ENCODE results near the gene ANKRD16. TPM values are rescaled to one million over a fixed set of nuclear protein-coding genes. Genes with fewer than 3 reads are reported as not detected.

ANKRD16 gene
- total RNA-seq, 1 experiment from 2014 or later: 12.2 TPM

- TF ChIP-seq SMAD4 (CRISPR knock-in tag; IDR thresholded peaks at IDR 0.05) (no peak), ATF6 (CRISPR knock-in tag; IDR thresholded peaks at IDR 0.05) (no peak), MYBL2 (CRISPR knock-in tag; IDR thresholded peaks at IDR 0.05) (no peak), JAZF1 (CRISPR knock-in tag; IDR thresholded peaks at IDR 0.05) (no peak), OVOL2 (CRISPR knock-in tag; IDR thresholded peaks at IDR 0.05; ENCODE audit: borderline replicate concordance) (no peak), ZNF138 (CRISPR knock-in tag; conservative IDR thresholded peaks at IDR 0.05) (no peak)
- TF ChIP-seq, protein P1, sequence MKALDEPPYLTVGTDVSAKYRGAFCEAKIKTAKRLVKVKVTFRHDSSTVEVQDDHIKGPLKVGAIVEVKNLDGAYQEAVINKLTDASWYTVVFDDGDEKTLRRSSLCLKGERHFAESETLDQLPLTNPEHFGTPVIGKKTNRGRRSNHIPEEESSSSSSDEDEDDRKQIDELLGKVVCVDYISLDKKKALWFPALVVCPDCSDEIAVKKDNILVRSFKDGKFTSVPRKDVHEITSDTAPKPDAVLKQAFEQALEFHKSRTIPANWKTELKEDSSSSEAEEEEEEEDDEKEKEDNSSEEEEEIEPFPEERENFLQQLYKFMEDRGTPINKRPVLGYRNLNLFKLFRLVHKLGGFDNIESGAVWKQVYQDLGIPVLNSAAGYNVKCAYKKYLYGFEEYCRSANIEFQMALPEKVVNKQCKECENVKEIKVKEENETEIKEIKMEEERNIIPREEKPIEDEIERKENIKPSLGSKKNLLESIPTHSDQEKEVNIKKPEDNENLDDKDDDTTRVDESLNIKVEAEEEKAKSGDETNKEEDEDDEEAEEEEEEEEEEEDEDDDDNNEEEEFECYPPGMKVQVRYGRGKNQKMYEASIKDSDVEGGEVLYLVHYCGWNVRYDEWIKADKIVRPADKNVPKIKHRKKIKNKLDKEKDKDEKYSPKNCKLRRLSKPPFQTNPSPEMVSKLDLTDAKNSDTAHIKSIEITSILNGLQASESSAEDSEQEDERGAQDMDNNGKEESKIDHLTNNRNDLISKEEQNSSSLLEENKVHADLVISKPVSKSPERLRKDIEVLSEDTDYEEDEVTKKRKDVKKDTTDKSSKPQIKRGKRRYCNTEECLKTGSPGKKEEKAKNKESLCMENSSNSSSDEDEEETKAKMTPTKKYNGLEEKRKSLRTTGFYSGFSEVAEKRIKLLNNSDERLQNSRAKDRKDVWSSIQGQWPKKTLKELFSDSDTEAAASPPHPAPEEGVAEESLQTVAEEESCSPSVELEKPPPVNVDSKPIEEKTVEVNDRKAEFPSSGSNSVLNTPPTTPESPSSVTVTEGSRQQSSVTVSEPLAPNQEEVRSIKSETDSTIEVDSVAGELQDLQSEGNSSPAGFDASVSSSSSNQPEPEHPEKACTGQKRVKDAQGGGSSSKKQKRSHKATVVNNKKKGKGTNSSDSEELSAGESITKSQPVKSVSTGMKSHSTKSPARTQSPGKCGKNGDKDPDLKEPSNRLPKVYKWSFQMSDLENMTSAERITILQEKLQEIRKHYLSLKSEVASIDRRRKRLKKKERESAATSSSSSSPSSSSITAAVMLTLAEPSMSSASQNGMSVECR (CRISPR knock-in tag; IDR thresholded peaks at IDR 0.05; ENCODE audit: borderline replicate concordance): no peak
Measured at GRCh38 chr10:5905854-5906507, 16.3 kb upstream of the ANKRD16 start (continued).

DNA sequence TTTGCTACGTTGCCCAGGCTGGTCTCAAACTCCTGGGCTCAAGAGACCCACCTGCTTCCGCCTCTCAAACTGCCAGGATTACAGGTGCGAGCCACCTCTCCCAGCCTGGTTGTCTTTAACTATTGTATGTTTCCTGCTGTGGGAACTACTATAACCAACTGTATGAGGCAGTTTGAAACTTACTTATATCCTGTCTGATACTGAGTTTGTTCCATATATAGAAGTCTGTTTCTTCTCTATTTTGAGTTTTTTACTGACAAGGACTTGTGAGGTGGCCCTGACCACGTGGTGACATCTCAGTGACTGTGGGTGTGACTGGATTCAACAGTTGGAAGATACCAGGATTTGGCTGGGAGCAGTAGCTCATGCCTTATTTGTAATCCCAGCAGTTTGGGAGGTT lies 14.5 kb upstream of the ANKRD16 start:
- TF ChIP-seq, protein P2, sequence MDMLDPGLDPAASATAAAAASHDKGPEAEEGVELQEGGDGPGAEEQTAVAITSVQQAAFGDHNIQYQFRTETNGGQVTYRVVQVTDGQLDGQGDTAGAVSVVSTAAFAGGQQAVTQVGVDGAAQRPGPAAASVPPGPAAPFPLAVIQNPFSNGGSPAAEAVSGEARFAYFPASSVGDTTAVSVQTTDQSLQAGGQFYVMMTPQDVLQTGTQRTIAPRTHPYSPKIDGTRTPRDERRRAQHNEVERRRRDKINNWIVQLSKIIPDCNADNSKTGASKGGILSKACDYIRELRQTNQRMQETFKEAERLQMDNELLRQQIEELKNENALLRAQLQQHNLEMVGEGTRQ (CRISPR knock-in tag; IDR thresholded peaks at IDR 0.05): no peak
- no peak for TF ChIP-seq TEAD4 (CRISPR knock-in tag; IDR thresholded peaks at IDR 0.05)
- TF ChIP-seq E2F4 (CRISPR knock-in tag; IDR thresholded peaks at IDR 0.05; ENCODE audit: borderline replicate concordance, low read depth): no peak
- H3K27me3 Mint-ChIP-seq (ENCODE audit: low read depth): no peaks in the 10 kb centered on the region
- no peak overlapping the region for H3K4me3 Mint-ChIP-seq
- H3K4me1 Mint-ChIP-seq: no peaks in the 10 kb centered on the region
- H3K9me3 Mint-ChIP-seq: no peaks in the 10 kb centered on the region
- peaks cover 43% of the 10 kb centered on the region for H3K36me3 Mint-ChIP-seq
- ATAC-seq (no peak), DNase-seq (ENCODE audit: low spot score) (no peak)
- no peak overlapping the region for H3K27ac Mint-ChIP-seq
- POLR2A ChIA-PET: no interaction called here
- CTCF ChIA-PET: no interaction called here

- ATAC-seq: no peak
- no peak for TF ChIP-seq HMGXB4 (CRISPR knock-in tag; IDR thresholded peaks at IDR 0.05)
- no peak for TF ChIP-seq EMX1 (CRISPR knock-in tag; IDR thresholded peaks at IDR 0.05)
- TF ChIP-seq JUN (CRISPR knock-in tag; IDR thresholded peaks at IDR 0.05): no peak
- no peak for TF ChIP-seq ESRRA (CRISPR knock-in tag; IDR thresholded peaks at IDR 0.05; ENCODE audit: borderline replicate concordance)
- TF ChIP-seq TCF7 (CRISPR knock-in tag; IDR thresholded peaks at IDR 0.05; ENCODE audit: low read depth): no peak
- no peak for TF ChIP-seq TEAD1 (CRISPR knock-in tag; IDR thresholded peaks at IDR 0.05)
- TF ChIP-seq, protein P3, sequence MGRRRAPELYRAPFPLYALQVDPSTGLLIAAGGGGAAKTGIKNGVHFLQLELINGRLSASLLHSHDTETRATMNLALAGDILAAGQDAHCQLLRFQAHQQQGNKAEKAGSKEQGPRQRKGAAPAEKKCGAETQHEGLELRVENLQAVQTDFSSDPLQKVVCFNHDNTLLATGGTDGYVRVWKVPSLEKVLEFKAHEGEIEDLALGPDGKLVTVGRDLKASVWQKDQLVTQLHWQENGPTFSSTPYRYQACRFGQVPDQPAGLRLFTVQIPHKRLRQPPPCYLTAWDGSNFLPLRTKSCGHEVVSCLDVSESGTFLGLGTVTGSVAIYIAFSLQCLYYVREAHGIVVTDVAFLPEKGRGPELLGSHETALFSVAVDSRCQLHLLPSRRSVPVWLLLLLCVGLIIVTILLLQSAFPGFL (CRISPR knock-in tag; IDR thresholded peaks at IDR 0.05; ENCODE audit: borderline replicate concordance): no peak
- no peak for TF ChIP-seq RORB (CRISPR knock-in tag; IDR thresholded peaks at IDR 0.05)
- no peak for TF ChIP-seq ZBTB43 (CRISPR knock-in tag; IDR thresholded peaks at IDR 0.05)
Measured at GRCh38 chr10:5903563-5903962, 13.9 kb upstream of the ANKRD16 start.

More at GRCh38 chr10:5903563-5903962, 13.9 kb upstream of the ANKRD16 start:
- CTCF ChIA-PET: no interaction called here
- H3K36me3 Mint-ChIP-seq: peaks cover 36% of the 10 kb centered on the region
- H3K9me3 Mint-ChIP-seq: no peaks in the 10 kb centered on the region
- no peak overlapping the region for H3K27ac Mint-ChIP-seq
- POLR2A ChIA-PET: no interaction called here
- H3K4me1 Mint-ChIP-seq: no peaks in the 10 kb centered on the region
- no peak for DNase-seq (ENCODE audit: low spot score)
- no peak overlapping the region for H3K4me3 Mint-ChIP-seq
- H3K27me3 Mint-ChIP-seq (ENCODE audit: low read depth): no peaks in the 10 kb centered on the region

Measured in WTC11 (cell line).